Measurements from ENCODE around the gene CCSER1. TPM values are rescaled to one million over a fixed set of nuclear protein-coding genes. Genes with fewer than 3 reads are reported as not detected.

The CCSER1 gene
- total and polyA plus RNA-seq, 2 of the 8 experiments (the other 6 are each of a cell fraction or from before 2014, with no cell fraction given): 0.26 to 0.84 TPM

- no peak overlapping the region for H4K5ac ChIP-seq (ENCODE audit: insufficient read length, low read depth, low read length)
- H4K20me1 ChIP-seq (replicated peaks in 1 of 2; ENCODE audit: control insufficient read depth in 1 of 2, insufficient read depth in 2 of 2, low read length in 2 of 2): no peaks in the 10 kb centered on the region
- no peak overlapping the region for H3K4me3 ChIP-seq (ENCODE audit: extremely low read depth in 1 of 4, insufficient read depth in 2 of 4, low read depth in 3 of 4, low read length in 4 of 4)
- H2BK120ac ChIP-seq (replicated peaks; ENCODE audit: low read depth, low read length): no peak overlapping the region
- no peak overlapping the region for H2BK5ac ChIP-seq (ENCODE audit: low read depth, low read length)
- H2AK5ac ChIP-seq (ENCODE audit: low read depth, low read length): no peak overlapping the region
- no peak overlapping the region for H2AFZ ChIP-seq (ENCODE audit: low read length)
- ChIA-PET POLR2A (ENCODE audit: partially characterized antibody) (no interaction called here), CTCF (ENCODE audit: partially characterized antibody) (interaction anchor here (1.1 kb wide), 1 partner anchor 9 kb away, joined by 6 read pairs; no protein-coding TSS in a partner anchor)
- no peak overlapping the region for H2BK15ac ChIP-seq (ENCODE audit: low read length)
- no peak overlapping the region for H4K8ac ChIP-seq (ENCODE audit: extremely low read depth, insufficient read depth, low read length)
- H3K56ac ChIP-seq (replicated peaks; ENCODE audit: insufficient read length, low read depth, low read length): no peak overlapping the region
- H3K4ac ChIP-seq (replicated peaks; ENCODE audit: insufficient read length, low read depth, low read length): no peak overlapping the region
- no peaks in the 10 kb centered on the region for H3K27me3 ChIP-seq (replicated peaks in 1 of 4; ENCODE audit: control insufficient read depth in 3 of 4, extremely low read depth in 1 of 4, insufficient read depth in 3 of 4, low read length in 3 of 4)
- no peaks in the 10 kb centered on the region for H3K79me2 ChIP-seq (ENCODE audit: control insufficient read depth in 1 of 2, insufficient read depth in 2 of 2, low read length in 2 of 2)
- H3K9me3 ChIP-seq (ENCODE audit: insufficient read depth in 2 of 2, low read depth in 1 of 2, low read length in 1 of 2): no peaks in the 10 kb centered on the region
- no peaks in the 10 kb centered on the region for H3K79me1 ChIP-seq (ENCODE audit: low read depth, low read length)
- H3K23ac ChIP-seq (ENCODE audit: insufficient read length): no peak overlapping the region
- no peak overlapping the region for H2BK12ac ChIP-seq (ENCODE audit: low read depth, low read length)
- no peak overlapping the region for H3K4me2 ChIP-seq (ENCODE audit: insufficient read depth in 1 of 2, low read depth in 2 of 2, low read length in 2 of 2)
- H3K27ac ChIP-seq (ENCODE audit: low read depth, low read length): no peak overlapping the region
- H4K91ac ChIP-seq (replicated peaks; ENCODE audit: insufficient read length, low read length): no peak overlapping the region
- no peak overlapping the region for H3K14ac ChIP-seq (ENCODE audit: insufficient read length)
- no peak for FAIRE-seq
- no peak for DNase-seq (ENCODE audit: low read depth in 1 of 2, low spot score in 2 of 2)
- H3K23me2 ChIP-seq (ENCODE audit: low read depth, low read length): no peaks in the 10 kb centered on the region
- H2BK20ac ChIP-seq (ENCODE audit: low read length): no peak overlapping the region
- TF ChIP-seq EZH2 (IDR thresholded peaks at IDR 0.05; ENCODE audit: low read depth, low read length, severe bottlenecking): no peak
- no peak for TF ChIP-seq CHD2 (IDR thresholded peaks at IDR 0.05; ENCODE audit: low read length)
- TF ChIP-seq KDM5A (IDR thresholded peaks at IDR 0.05; ENCODE audit: low read length): no peak
- no peak for TF ChIP-seq TBP (IDR thresholded peaks at IDR 0.05; ENCODE audit: low read depth, low read length)
- TF ChIP-seq YY1 (IDR thresholded peaks at IDR 0.05; ENCODE audit: low read depth, low read length): no peak
- no peak for TF ChIP-seq SIRT6 (IDR thresholded peaks at IDR 0.05; ENCODE audit: low read length)
- no peak for TF ChIP-seq JUND (IDR thresholded peaks at IDR 0.05; ENCODE audit: low read length)
- TF ChIP-seq RXRA (IDR thresholded peaks at IDR 0.05; ENCODE audit: insufficient read depth, low read depth, low read length): no peak
- TF ChIP-seq SP4 (IDR thresholded peaks at IDR 0.05; ENCODE audit: low read length): no peak
- no peak for TF ChIP-seq MAFK (IDR thresholded peaks at IDR 0.05; ENCODE audit: low read depth, low read length)
- WGBS, 2 experiments (ENCODE audit: extremely low coverage in 1 of 2, insufficient coverage in 1 of 2, insufficient read length in 1 of 2, insufficient replicate concordance in 2 of 2, low coverage in 1 of 2, low lambda C conversion rate in 2 of 2, missing lambda C conversion rate in 1 of 2): 89% methylated on average over 2 of the region's 2 CpGs; no CpG with 5 or more reads in 1 of the 2 experiments
- H3K4me1 ChIP-seq (replicated peaks in 1 of 4; ENCODE audit: control insufficient read depth in 3 of 4, insufficient read depth in 4 of 4, low read length in 3 of 4): no peaks in the 10 kb centered on the region
- H3K36me3 ChIP-seq (ENCODE audit: control insufficient read depth in 2 of 4, insufficient read depth in 4 of 4, low read length in 3 of 4): no peaks in the 10 kb centered on the region
- H3K9ac ChIP-seq (replicated peaks in 1 of 4; ENCODE audit: extremely low read depth in 1 of 4, low read depth in 3 of 4, low read length in 3 of 4): no peak overlapping the region
- no peak overlapping the region for H3K18ac ChIP-seq (ENCODE audit: extremely low read depth, low read length)
Observed at GRCh38 chr4:90970021-90970420, 842.8 kb downstream of the CCSER1 start.
